A549 (cell line): ENCODE data around the gene GRK1. TPM values are rescaled to one million over a fixed set of nuclear protein-coding genes. Genes with fewer than 3 reads are reported as not detected.

Experiments
- ATAC-seq, 2 experiments: fragments of 200-7000 bp in 1 of 2; fragments of >200 bp in 1 of 2; cut with Nextera tagmentation in 1 of 2; cut with Tn5 transposase in 1 of 2; 3 replicates each; pipeline versions ENCODE4 v1.8.0 to v1.9.1; 2018 to 2020; ENCODE audit warnings: mild to moderate bottlenecking in 1 of 2, moderate library complexity in 1 of 2
- CTCF ChIA-PET: fragments of 300-600 bp; sonication (Branson Sonifier 250); formaldehyde crosslinking; extraction: SDS; loops from one replicate; lab custom pipeline; 2021; ENCODE audit warnings: antibody characterized with exemption, inconsistent platforms; lab: Yijun Ruan, JAX
- POLR2A ChIA-PET: fragments of 350-600 bp; formaldehyde crosslinking; extraction: SDS; loops from one replicate; lab custom pipeline; 2021; ENCODE audit warnings: antibody characterized with exemption, inconsistent platforms; lab: Yijun Ruan, JAX
- DNase-seq, 2 experiments: peaks; one replicate each; pipeline versions ENCODE4 v3.0.0 to v3.0.0-alpha.2; 2011 to 2016; ENCODE audit warnings: low read depth in 1 of 2, low spot score in 1 of 2
- FAIRE-seq: peaks from 2 replicates; lab custom pipeline; 2011; peaks lifted over from hg19 to GRCh38; lab: Jason Lieb, UNC
- H3K27ac ChIP-seq, 2 experiments: fragments of >200 bp; sonication (Bioruptor Twin); formaldehyde crosslinking; 3 replicates each; pipeline ENCODE4 v1.5.1; 2016 to 2017
- H3K4me1 ChIP-seq: fragments of >200 bp; sonication (Bioruptor Twin); formaldehyde crosslinking; 3 replicates; pipeline ENCODE4 v1.6.1; 2016
- H3K4me2 ChIP-seq: fragments of >200 bp; sonication (Bioruptor Twin); formaldehyde crosslinking; 3 replicates; pipeline ENCODE4 v1.6.1; 2016
- H3K4me3 ChIP-seq: fragments of >200 bp; sonication (Bioruptor Twin); formaldehyde crosslinking; 3 replicates; pipeline ENCODE4 v1.5.1; 2016
- H3K9me3 ChIP-seq: fragments of >200 bp; sonication (Bioruptor Twin); formaldehyde crosslinking; 3 replicates; pipeline ENCODE4 v1.6.1; 2016
- BHLHE40 ChIP-seq: IDR thresholded peaks from 2 replicates; pipeline ENCODE4 v1.6.1; 2012; ENCODE audit warnings: low read depth, low read length, inconsistent platforms
- CBX2 ChIP-seq: fragments of 200-600 bp; sonication (generic); IDR thresholded peaks from 2 replicates; pipeline ENCODE4 v1.6.1; 2016; ENCODE audit warnings: low read depth, mild to moderate bottlenecking, borderline replicate concordance
- CEBPB ChIP-seq, 2 experiments: fragments of >200 bp in 1 of 2; sonication (Bioruptor Twin) in 1 of 2; formaldehyde crosslinking in 1 of 2; IDR thresholded peaks; 2 replicates each; pipeline ENCODE4 v1.6.1; 2012 to 2016
- CHD4 ChIP-seq: fragments of 200-600 bp; sonication (generic); IDR thresholded peaks from 2 replicates; pipeline ENCODE4 v1.6.1; 2016; ENCODE audit warnings: antibody characterized with exemption, mild to moderate bottlenecking, borderline replicate concordance
- EHMT2 ChIP-seq: fragments of 200-600 bp; sonication (generic); IDR thresholded peaks from 2 replicates; pipeline ENCODE4 v1.6.1; 2016; ENCODE audit warnings: antibody characterized with exemption, low read depth, mild to moderate bottlenecking, moderate library complexity
- FOSL2 ChIP-seq, 2 experiments: fragments of 450-650 bp in 1 of 2; fragments of >200 bp in 1 of 2; sonication (Bioruptor Twin) in 1 of 2; formaldehyde crosslinking; IDR thresholded peaks; 2 replicates each; pipeline versions ENCODE4 v1.5.0 to v1.6.1; 2016 to 2020; ENCODE audit warnings: mild to moderate bottlenecking in 1 of 2, moderate library complexity in 1 of 2
- GATA3 ChIP-seq: IDR thresholded peaks from 2 replicates; pipeline ENCODE4 v1.6.1; 2012; ENCODE audit warnings: borderline replicate concordance
- JUNB ChIP-seq: fragments of >200 bp; sonication (Bioruptor Twin); formaldehyde crosslinking; IDR thresholded peaks from 2 replicates; pipeline ENCODE4 v1.6.1; 2016
- KDM1A ChIP-seq: fragments of 200-600 bp; sonication (generic); IDR thresholded peaks from 2 replicates; pipeline ENCODE4 v1.6.1; 2016; ENCODE audit warnings: low read depth, mild to moderate bottlenecking
- MAFK ChIP-seq: fragments of 450-650 bp; IDR thresholded peaks from 2 replicates; pipeline ENCODE4 v1.6.1; 2014; ENCODE audit not compliant: partially characterized antibody
- MYC ChIP-seq: IDR thresholded peaks from 2 replicates; pipeline ENCODE4 v1.6.1; 2012; ENCODE audit warnings: mild to moderate bottlenecking, inconsistent platforms, low read length, improper control_type of control experiment, borderline replicate concordance
- NPAS2 ChIP-seq: fragments of 250-450 bp; sonication (Bioruptor Pico); IDR thresholded peaks from 2 replicates; pipeline ENCODE4 v1.8.0; 2022; ENCODE audit warnings: mild to moderate bottlenecking, moderate library complexity, borderline replicate concordance
- NR3C1 ChIP-seq: fragments of >200 bp; sonication (Bioruptor Twin); formaldehyde crosslinking; IDR thresholded peaks from 3 replicates; pipeline ENCODE4 v1.6.1; 2017
- PHF8 ChIP-seq: fragments of 200-600 bp; sonication (generic); IDR thresholded peaks from 2 replicates; pipeline ENCODE4 v1.6.1; 2016; ENCODE audit warnings: low read depth, mild to moderate bottlenecking, antibody characterized with exemption, moderate library complexity, borderline replicate concordance
- POLR2A ChIP-seq: IDR thresholded peaks from 2 replicates; pipeline ENCODE4 v1.6.1; 2012; ENCODE audit warnings: mild to moderate bottlenecking, low read length
- RARB ChIP-seq: fragments of 250-450 bp; sonication (Bioruptor Pico); IDR thresholded peaks from 2 replicates; pipeline ENCODE4 v1.8.0; 2021; ENCODE audit warnings: mild to moderate bottlenecking, moderate library complexity
- RCOR1 ChIP-seq: fragments of 150-350 bp; IDR thresholded peaks from 2 replicates; pipeline ENCODE4 v1.6.1; 2014; ENCODE audit warnings: antibody characterized with exemption, low read length, low read depth
- WGBS: methylation state at CpG from one replicate; pipeline ENCODE4 v1.1.6; 2017; ENCODE audit errors: missing lambda C conversion rate; 5-methylcytosine and 5-hydroxymethylcytosine counted together
- polyA plus RNA-seq, 4 experiments: library from polyadenylated mRNA; depleted of rRNA in 3 of 4; stranded (reverse); fragments of >200 nt; fragmentation: RNase III in 1 of 4; extraction: RNeasy Plus Mini Kit Qiagen cat#74134 plus additional on column Dnase treatment in 1 of 4; gene quantifications; 2 replicates in 3 of 4; 3 replicates in 1 of 4; pipeline ENCODE4 v1.2.3, GENCODE V29; 2011 to 2017
- TF ChIP-seq, protein P1 (sequence below): IDR thresholded peaks from 2 replicates; pipeline ENCODE4 v1.6.1; 2012
- TF ChIP-seq, protein P2 (sequence below): fragments of >200 bp; sonication (Bioruptor Twin); formaldehyde crosslinking; IDR thresholded peaks from 3 replicates; pipeline ENCODE4 v1.5.1; 2016
- TF ChIP-seq, protein P3 (sequence below): fragments of 250-450 bp; sonication (Bioruptor Pico); IDR thresholded peaks from 2 replicates; pipeline ENCODE4 v1.5.0; 2021; ENCODE audit warnings: mild to moderate bottlenecking, moderate library complexity, borderline replicate concordance
- TF ChIP-seq, protein P4 (sequence below): fragments of 250-450 bp; sonication (Bioruptor Pico); IDR thresholded peaks from 2 replicates; pipeline ENCODE4 v1.5.0; 2020; ENCODE audit warnings: low read depth, mild to moderate bottlenecking, moderate library complexity
- TF ChIP-seq, protein P5 (sequence below): IDR thresholded peaks from 2 replicates; pipeline ENCODE4 v1.6.1; 2012; ENCODE audit warnings: low read depth, borderline replicate concordance

The GRK1 gene
- polyA plus RNA-seq, 2 of the 4 experiments (the other 2 are of a cell fraction) = not detected

DNA sequence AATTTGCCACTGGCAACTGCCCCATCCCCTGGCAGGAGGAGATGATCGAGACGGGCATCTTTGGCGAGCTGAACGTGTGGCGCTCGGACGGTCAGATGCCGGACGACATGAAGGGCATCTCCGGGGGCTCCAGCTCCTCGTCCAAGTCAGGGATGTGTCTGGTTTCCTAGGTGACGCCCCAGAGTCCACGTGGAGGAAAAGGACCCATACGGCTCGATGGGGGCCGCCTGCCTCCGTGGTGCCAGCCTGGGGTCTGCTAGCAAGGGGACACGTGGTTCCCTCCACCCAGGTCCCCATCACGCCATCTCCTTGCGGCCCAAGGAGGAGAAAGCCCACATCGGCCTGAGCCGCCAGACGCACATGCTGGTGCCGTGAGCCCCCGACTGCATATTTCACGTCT lies 68.2 kb downstream of the GRK1 start:
- no peak for DNase-seq
- ChIA-PET CTCF (no interaction called here), POLR2A (no interaction called here)
- Histone ChIP-seq H3K4me3 (no peak overlapping the region), H3K27ac (no peak overlapping the region), H3K4me2 (no peak overlapping the region), H3K9me3 (no peaks in the 10 kb centered on the region), H3K4me1 (no peaks in the 10 kb centered on the region)
- FAIRE-seq = no peak
- TF ChIP-seq, protein P1, sequence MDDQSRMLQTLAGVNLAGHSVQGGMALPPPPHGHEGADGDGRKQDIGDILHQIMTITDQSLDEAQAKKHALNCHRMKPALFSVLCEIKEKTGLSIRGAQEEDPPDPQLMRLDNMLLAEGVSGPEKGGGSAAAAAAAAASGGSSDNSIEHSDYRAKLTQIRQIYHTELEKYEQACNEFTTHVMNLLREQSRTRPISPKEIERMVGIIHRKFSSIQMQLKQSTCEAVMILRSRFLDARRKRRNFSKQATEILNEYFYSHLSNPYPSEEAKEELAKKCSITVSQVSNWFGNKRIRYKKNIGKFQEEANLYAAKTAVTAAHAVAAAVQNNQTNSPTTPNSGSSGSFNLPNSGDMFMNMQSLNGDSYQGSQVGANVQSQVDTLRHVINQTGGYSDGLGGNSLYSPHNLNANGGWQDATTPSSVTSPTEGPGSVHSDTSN = no peak
- TF ChIP-seq EHMT2 (no peak), BHLHE40 (no peak), POLR2A (no peak), FOSL2 (IDR thresholded peaks at IDR 0.05) (no peak), FOSL2 (CRISPR knock-in tag; IDR thresholded peaks at IDR 0.05) (no peak), NPAS2 (CRISPR knock-in tag) (no peak), KDM1A (no peak), CEBPB (IDR thresholded peaks at IDR 0.05) (no peak), PHF8 (no peak), MYC (no peak), RARB (CRISPR knock-in tag) (no peak), RCOR1 (no peak)
- TF ChIP-seq, protein P2, sequence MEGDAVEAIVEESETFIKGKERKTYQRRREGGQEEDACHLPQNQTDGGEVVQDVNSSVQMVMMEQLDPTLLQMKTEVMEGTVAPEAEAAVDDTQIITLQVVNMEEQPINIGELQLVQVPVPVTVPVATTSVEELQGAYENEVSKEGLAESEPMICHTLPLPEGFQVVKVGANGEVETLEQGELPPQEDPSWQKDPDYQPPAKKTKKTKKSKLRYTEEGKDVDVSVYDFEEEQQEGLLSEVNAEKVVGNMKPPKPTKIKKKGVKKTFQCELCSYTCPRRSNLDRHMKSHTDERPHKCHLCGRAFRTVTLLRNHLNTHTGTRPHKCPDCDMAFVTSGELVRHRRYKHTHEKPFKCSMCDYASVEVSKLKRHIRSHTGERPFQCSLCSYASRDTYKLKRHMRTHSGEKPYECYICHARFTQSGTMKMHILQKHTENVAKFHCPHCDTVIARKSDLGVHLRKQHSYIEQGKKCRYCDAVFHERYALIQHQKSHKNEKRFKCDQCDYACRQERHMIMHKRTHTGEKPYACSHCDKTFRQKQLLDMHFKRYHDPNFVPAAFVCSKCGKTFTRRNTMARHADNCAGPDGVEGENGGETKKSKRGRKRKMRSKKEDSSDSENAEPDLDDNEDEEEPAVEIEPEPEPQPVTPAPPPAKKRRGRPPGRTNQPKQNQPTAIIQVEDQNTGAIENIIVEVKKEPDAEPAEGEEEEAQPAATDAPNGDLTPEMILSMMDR = no peak
- WGBS = 43% methylated on average over 15 of the region's 26 CpGs
- no peak for ATAC-seq

DNA sequence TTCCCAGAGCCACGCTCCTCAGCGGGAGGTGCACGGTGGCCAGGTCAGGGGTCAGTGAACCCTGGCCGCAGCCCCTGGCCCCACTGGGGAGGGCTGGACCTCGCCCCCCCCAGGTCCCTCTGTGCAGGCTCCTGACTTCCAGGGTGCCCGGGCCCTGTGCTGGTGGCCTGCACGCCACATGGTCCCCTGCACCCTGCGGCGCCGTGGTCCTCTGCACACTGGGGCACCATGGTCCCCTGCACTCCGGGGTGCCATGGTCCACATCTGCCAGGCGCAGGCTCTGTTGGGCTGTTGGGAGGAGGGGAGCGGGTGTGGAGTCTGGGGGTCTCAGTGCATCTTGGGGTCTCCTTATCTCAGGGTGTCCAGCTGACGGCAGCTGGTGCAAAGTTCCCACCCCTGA lies 68.7 kb downstream of the GRK1 start:
- no peak for FAIRE-seq
- no peak overlapping the region for H3K4me3 ChIP-seq
- WGBS = 89% methylated on average over 7 of the region's 14 CpGs
- no peaks in the 10 kb centered on the region for H3K4me1 ChIP-seq
- H3K27ac ChIP-seq = no peak overlapping the region
- ChIA-PET POLR2A (no interaction called here), CTCF (no interaction called here)
- no peak for TF ChIP-seq NR3C1
- TF ChIP-seq, protein P2 = no peak
- no peak for TF ChIP-seq JUNB
- TF ChIP-seq CHD4 = no peak
- TF ChIP-seq, protein P3, sequence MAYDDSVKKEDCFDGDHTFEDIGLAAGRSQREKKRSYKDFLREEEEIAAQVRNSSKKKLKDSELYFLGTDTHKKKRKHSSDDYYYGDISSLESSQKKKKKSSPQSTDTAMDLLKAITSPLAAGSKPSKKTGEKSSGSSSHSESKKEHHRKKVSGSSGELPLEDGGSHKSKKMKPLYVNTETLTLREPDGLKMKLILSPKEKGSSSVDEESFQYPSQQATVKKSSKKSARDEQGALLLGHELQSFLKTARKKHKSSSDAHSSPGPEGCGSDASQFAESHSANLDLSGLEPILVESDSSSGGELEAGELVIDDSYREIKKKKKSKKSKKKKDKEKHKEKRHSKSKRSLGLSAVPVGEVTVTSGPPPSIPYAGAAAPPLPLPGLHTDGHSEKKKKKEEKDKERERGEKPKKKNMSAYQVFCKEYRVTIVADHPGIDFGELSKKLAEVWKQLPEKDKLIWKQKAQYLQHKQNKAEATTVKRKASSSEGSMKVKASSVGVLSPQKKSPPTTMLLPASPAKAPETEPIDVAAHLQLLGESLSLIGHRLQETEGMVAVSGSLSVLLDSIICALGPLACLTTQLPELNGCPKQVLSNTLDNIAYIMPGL (CRISPR knock-in tag) = no peak
- TF ChIP-seq, protein P4, sequence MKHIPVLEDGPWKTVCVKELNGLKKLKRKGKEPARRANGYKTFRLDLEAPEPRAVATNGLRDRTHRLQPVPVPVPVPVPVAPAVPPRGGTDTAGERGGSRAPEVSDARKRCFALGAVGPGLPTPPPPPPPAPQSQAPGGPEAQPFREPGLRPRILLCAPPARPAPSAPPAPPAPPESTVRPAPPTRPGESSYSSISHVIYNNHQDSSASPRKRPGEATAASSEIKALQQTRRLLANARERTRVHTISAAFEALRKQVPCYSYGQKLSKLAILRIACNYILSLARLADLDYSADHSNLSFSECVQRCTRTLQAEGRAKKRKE (CRISPR knock-in tag) = no peak
- no peak for TF ChIP-seq MAFK
- TF ChIP-seq NPAS2 (CRISPR knock-in tag) = no peak
- TF ChIP-seq, protein P1 = no peak
- TF ChIP-seq GATA3 = no peak
- no peak for TF ChIP-seq BHLHE40
- no peak for TF ChIP-seq CBX2
- TF ChIP-seq, protein P5, sequence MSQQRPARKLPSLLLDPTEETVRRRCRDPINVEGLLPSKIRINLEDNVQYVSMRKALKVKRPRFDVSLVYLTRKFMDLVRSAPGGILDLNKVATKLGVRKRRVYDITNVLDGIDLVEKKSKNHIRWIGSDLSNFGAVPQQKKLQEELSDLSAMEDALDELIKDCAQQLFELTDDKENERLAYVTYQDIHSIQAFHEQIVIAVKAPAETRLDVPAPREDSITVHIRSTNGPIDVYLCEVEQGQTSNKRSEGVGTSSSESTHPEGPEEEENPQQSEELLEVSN = no peak
- DNase-seq = no peak
- no peaks in the 10 kb centered on the region for H3K9me3 ChIP-seq
- no peak overlapping the region for H3K4me2 ChIP-seq
- ATAC-seq = no peak
